Fibroblast of lung (primary cell): ENCODE results near the gene SAP30BP.

Experiments used
- CTCF ChIP-seq, 2 donors: IDR thresholded peaks in 1 of 2; conservative IDR thresholded peaks in 1 of 2; 1 replicate in 1 of 2; 2 replicates in 1 of 2; pipeline ENCODE4 v1.5.1; 2011 to 2012; ENCODE audit warnings: low read length in 2 of 2, control low read depth in 1 of 2, inconsistent platforms in 1 of 2, low read depth in 1 of 2, mild to moderate bottlenecking in 1 of 2
- EZH2 ChIP-seq: IDR thresholded peaks from 2 replicates; pipeline ENCODE4 v1.5.1; 2012; ENCODE audit warnings: low read length, control low read depth, mild to moderate bottlenecking; ENCODE audit errors: missing control alignments

DNA sequence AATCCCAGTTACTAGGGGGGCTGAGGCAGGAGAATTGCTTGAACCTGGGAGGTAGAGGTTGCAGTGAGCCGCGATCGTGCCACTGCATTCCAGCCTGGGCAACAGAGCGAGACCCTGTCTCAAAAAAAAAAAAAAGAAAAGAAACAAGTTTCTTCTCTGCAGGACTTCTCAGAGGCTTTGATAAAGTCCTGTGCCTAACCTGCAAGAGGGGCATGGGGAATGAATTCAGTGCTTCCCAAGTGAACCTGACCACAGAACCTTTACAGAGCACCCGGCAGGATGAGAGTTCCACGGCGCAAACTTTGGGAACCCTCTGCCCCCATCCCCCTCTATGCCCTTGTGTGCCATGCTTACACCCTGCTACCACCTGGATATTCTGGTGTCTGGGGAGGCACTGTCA, 72.0 kb downstream of the SAP30BP start:
- TF ChIP-seq CTCF (conservative IDR thresholded peaks at IDR 0.05 in 1 of 2, IDR thresholded peaks at IDR 0.05 in 1 of 2; ENCODE audit: low read depth in 1 of 2, low read length in 2 of 2): no peak
- TF ChIP-seq EZH2: no peak
